ENCODE data around the gene PARD3.
"Not testable (repeated sequence)": the region's sequence is repeated elsewhere in the genome, so short reads cannot be mapped to it uniquely, and the experiment has no call there.

The PARD3 gene

DNA sequence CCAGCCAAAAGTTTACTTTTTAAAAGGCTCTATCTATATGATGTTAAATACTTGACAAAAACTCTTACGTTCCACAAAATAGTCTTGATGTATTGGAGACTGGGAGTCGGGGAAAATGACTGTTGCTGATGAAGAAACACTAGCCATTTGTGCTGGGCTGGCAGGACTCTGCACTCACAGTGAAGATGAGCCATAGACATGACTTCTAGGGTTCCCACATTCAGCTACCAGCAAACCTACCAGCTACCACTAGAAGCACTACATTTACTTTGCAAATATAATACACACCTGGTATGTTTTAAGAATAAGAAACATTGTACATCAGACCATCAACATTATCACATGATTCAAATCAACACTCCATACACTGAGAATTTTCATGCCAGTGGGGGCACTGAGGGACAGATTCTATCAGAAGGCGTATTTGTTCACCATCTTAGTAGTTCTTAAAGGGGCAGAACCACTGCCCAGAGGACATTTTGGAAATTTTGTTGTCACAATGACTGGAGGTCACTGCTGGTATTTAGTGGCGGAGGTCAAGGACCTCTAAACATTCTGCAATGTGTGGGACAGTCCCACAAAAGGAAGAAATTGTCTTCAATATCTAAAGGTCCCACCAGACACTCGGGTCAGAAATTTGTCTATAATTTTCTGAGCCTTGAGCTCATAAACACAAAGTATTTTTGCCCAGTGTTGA lies 52.3 kb downstream of the PARD3 start:
- no peak for DNase-seq

- no peak for DNase-seq
These were observed 52.9 kb downstream of the PARD3 start for GRCh38 chr10:34762156-34762555.

- DNase-seq, result no peak
These were observed 53.6 kb downstream of the PARD3 start for GRCh38 chr10:34761453-34761852.

- DNase-seq, result no peak
These were observed 54.5 kb downstream of the PARD3 start for GRCh38 chr10:34760606-34761005.

DNA sequence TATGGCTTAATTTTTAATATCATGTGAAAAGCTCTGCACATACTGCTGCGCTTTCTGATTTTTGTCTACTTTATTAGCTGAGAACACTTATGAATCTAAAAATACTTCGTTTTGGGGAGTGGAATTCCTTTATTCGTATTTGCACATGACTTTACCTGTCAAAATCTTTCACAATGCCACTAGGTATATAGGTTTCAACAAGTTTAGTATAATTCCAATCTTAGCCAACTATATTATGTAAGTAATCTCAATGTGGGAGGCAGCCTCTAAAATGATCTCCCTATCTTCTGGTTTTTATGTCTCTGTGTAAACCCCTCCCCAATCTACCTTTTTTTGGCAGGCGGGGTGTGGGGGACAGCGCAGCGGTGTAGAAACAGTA lies 55.3 kb downstream of the PARD3 start:
- DNase-seq, result no peak

- DNase-seq, result no peak
These were observed 55.8 kb downstream of the PARD3 start for GRCh38 chr10:34759161-34759836.

GRCh38 chr10:34758447-34758996 lies 56.6 kb downstream of the PARD3 start:
- no peak for DNase-seq

DNA sequence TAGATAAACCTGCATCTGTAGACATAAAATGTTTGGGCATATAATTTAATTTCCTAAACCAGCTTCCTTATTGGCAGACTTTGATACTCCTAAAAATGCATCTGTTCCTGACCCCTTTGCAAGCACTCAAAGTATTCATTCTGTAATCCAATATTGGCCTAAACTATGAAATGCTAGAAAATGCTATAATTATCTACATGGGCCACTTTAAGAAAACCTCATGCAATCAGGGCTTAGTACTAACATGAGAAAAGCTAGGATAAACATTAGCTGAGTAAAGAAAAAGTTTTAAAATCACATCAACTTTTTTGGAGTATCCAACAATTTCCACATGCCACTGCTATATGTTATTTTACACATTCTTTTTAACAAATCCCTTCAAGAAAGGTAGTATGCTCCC lies 57.2 kb downstream of the PARD3 start:
- no peak for DNase-seq

DNA sequence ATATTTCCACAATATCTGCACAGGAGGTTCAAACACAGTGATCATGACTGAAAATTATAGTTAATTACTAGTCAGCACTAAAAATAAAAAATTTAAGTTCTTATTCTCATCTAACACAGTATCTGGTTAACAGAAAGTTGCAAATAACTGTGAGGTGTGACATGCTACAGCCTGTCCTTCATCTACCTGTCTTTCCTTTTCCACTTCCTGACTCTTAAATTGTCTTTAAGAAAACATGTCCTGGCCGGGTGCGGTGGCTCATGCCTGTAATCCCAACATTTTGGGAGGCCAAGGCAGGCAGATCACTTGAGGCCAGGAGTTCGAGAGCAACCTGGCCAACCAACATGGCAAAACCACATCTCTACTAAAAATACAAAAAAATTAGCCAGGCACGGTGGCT lies 57.9 kb downstream of the PARD3 start:
- not testable (repeated sequence) for DNase-seq

DNA sequence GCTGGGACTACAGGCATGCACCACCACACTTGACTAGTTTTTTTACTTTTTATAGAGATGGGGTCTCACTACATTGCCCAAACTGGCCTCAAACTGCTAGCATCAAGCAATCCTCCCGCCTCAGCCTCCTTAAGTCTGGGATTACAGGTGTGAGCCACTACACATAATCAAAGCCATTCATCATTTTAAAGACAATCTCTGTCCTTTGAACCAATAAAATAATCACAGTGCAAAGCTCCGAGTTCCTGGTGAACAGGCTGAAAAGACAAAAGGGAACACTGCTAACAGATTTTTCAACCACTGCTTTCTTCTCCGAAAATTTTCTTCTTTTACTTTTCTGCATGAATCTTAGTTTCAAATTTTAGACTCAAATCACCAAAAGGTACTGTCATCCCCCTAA lies 58.5 kb downstream of the PARD3 start:
- DNase-seq, result no peak

- no peak for DNase-seq
These were observed 61.9 kb downstream of the PARD3 start for GRCh38 chr10:34753014-34753757.

DNA sequence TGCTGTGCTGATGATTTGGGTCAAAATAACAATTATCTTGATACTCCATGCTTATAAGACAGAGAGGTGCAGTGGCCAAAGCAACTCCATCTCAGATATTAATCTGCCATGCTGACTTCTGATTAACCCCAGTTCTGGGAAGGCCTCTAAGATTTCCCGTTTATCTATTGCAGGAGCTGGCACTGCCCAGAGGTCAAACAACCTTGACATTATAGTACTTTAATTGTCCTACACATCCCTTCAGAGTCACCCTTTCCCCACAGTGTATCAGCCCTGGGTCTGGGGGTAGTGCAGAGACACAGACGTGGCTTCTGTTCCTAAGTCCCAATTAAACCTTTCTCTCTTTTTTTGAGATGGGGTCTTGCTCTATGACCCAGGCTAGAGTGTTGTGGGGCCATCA lies 63.8 kb downstream of the PARD3 start:
- no peak for DNase-seq

GRCh38 chr10:34750795-34751194 lies 64.3 kb downstream of the PARD3 start:
- not testable (repeated sequence) for DNase-seq

DNA sequence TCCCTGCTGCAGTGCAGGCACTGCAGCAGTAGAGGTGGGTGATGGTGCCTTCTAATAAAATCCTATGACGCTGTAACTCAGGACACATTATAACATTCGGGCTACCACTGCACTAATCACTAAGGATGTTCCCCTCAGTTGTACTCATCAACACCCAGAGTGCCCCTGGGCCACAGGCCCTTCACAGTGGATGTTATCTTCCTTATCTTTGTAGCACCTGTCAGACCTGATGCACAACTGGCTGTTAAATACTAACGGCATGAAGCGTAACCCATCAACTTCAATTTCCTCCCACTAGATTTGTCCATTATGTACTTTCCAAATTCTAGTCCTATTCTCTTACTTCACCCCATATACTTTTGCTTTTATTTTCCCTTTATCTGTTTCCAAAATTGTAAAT lies 66.3 kb downstream of the PARD3 start:
- no peak for DNase-seq

GRCh38 chr10:34748357-34748756 lies 66.7 kb downstream of the PARD3 start:
- no peak for DNase-seq

DNA sequence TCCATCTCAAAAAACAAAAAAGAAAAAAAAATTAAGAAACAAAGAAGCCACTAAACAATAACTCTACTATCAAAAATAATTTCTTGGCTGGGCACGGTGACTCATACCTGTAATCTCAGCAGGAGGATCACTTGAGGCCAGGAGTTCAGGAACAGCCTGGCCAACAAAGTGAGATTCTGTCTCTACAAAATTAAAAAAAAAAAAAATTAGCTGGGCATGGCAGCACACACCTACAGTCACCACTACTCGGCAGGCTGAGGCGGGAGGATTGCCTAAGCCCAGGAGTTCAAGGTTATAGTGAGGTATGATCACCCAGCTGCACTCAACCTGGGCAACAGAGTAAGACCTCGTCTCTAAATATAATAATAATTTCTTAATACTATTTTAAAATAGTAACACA lies 69.0 kb downstream of the PARD3 start:
- no peak for DNase-seq

GRCh38 chr10:34745244-34745643 lies 69.9 kb downstream of the PARD3 start:
- DNase-seq, result no peak

- DNase-seq, result no peak
These were observed 70.5 kb downstream of the PARD3 start for GRCh38 chr10:34744590-34744989.

GRCh38 chr10:34743814-34744213 lies 71.3 kb downstream of the PARD3 start:
- DNase-seq, result no peak

DNA sequence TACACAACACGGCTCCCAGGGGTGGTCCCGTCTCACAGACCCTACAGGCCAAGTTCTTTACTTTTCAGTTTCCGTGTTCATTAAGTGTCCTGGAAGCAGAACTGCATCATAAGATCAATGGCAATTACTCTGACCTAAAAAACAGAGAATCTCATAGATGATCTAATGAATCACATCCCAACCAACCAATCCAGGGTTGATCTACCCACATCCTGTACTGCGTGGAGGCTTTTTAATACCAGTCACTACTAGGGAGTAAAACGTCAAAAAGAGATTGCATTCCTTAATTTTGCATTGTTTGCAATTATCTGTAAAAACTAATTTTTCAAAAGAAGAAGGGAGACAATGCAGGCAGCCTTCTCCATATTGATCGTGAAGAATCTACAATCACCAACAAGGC lies 72.6 kb downstream of the PARD3 start:
- no peak for DNase-seq

DNA sequence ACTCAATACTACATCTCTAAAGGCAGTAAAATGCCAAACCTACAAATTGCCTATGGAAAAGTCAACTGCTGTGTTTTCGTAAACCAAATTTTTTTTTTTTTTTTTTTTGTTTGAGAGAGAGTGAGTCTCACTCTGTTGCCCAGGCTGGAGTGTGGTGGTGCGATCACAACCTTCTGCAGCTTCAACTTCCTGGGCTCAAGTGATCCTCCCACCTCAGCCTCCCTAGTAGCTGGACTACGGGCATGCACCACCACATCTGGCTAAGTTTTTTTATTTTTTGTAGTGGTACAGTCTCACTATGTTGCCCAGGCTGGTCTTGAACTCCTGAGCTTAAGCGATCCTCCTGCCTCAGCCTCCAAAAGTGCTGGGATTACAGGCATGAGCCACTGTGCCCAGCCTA lies 74.0 kb downstream of the PARD3 start:
- DNase-seq, result not testable (repeated sequence)

- no peak for DNase-seq
These were observed 74.8 kb downstream of the PARD3 start for GRCh38 chr10:34740321-34740720.

GRCh38 chr10:34739915-34740314 lies 75.2 kb downstream of the PARD3 start:
- DNase-seq, result no peak

- DNase-seq, result no peak
These were observed 77.3 kb downstream of the PARD3 start for GRCh38 chr10:34737772-34738169.

Data from effector CD8-positive, alpha-beta T cell (primary cell).